ENCODE data around the gene TTLL7.
"Not testable (repeated sequence)": the region's sequence is repeated elsewhere in the genome, so short reads cannot be mapped to it uniquely, and the experiment has no call there.

TTLL7 gene

GRCh38 chr1:83999316-83999819, 436 bp upstream of the TTLL7 start:
- peak in 27 of 42 donors; percentile 79 to 94 (median 87) for DNase-seq

GRCh38 chr1:83998205-83998497, 781 bp downstream of the TTLL7 start:
- peak in 1 of 42 donors; percentile 6 for DNase-seq
- intact Hi-C loops (cut with DNase I) = loop anchor here (5.0 to 10.0 kb wide), 3 partner anchors 36 to 127 kb away; no protein-coding TSS in a partner anchor

More at GRCh38 chr1:83999316-83999819, 436 bp upstream of the TTLL7 start:
- intact Hi-C loops (cut with DNase I) = loop anchor here (5.0 to 10.0 kb wide), 3 partner anchors 37 to 125 kb away; no protein-coding TSS in a partner anchor

- no peak for DNase-seq
- intact Hi-C loops (cut with DNase I) = loop anchor here (5.0 to 10.0 kb wide), 3 partner anchors 35 to 127 kb away; no protein-coding TSS in a partner anchor
These were observed 1.3 kb downstream of the TTLL7 start for GRCh38 chr1:83997631-83998030.

GRCh38 chr1:83996621-83997020, 2.3 kb downstream of the TTLL7 start:
- DNase-seq = no peak
- intact Hi-C loops (cut with DNase I) = loop anchor here (5.0 to 10.0 kb wide), 3 partner anchors 34 to 128 kb away; no protein-coding TSS in a partner anchor

- DNase-seq = no peak
- intact Hi-C loops (cut with DNase I) = loop anchor here (5.0 to 10.0 kb wide), 3 partner anchors 34 to 129 kb away; no protein-coding TSS in a partner anchor
These were observed 2.7 kb downstream of the TTLL7 start for GRCh38 chr1:83996191-83996590.

- intact Hi-C loops (cut with DNase I) = loop anchor here (5.0 to 10.0 kb wide), 3 partner anchors 33 to 129 kb away; no protein-coding TSS in a partner anchor
- DNase-seq = no peak
These were observed 3.3 kb downstream of the TTLL7 start for GRCh38 chr1:83995649-83996048.

GRCh38 chr1:83994111-83994510, 4.8 kb downstream of the TTLL7 start:
- intact Hi-C loops (cut with DNase I) = loop anchor here (10.0 kb wide), 2 partner anchors 59 to 131 kb away; no protein-coding TSS in a partner anchor
- no peak for DNase-seq

- no peak for DNase-seq
- intact Hi-C loops (cut with DNase I) = loop anchor here (10.0 kb wide), 2 partner anchors 56 to 134 kb away; no protein-coding TSS in a partner anchor
These were observed 8.2 kb downstream of the TTLL7 start for GRCh38 chr1:83990734-83991133.

- no peak for DNase-seq
- intact Hi-C loops (cut with DNase I) = no loop called here
These were observed 13.9 kb downstream of the TTLL7 start for GRCh38 chr1:83985048-83985447.

- DNase-seq; intact Hi-C loops (cut with DNase I): not testable (repeated sequence)
These were observed 15.0 kb downstream of the TTLL7 start for GRCh38 chr1:83983918-83984317.

GRCh38 chr1:83978056-83978455, 20.9 kb downstream of the TTLL7 start:
- DNase-seq = no peak
- intact Hi-C loops (cut with DNase I) = no loop called here

GRCh38 chr1:83976920-83977319, 22.0 kb downstream of the TTLL7 start:
- no peak for DNase-seq
- intact Hi-C loops (cut with DNase I) = no loop called here

- DNase-seq = no peak
- intact Hi-C loops (cut with DNase I) = no loop called here
These were observed 28.1 kb downstream of the TTLL7 start for GRCh38 chr1:83970802-83971201.

- intact Hi-C loops (cut with DNase I) = no loop called here
- DNase-seq = no peak
These were observed 28.8 kb downstream of the TTLL7 start for GRCh38 chr1:83970114-83970513.

- intact Hi-C loops (cut with DNase I) = no loop called here
- DNase-seq = no peak
These were observed 31.6 kb downstream of the TTLL7 start for GRCh38 chr1:83967336-83967735.

- intact Hi-C loops (cut with DNase I) = loop anchor here (5.0 kb wide), 1 partner anchor 33 kb away; the partner anchor contains the start of gene TTLL7
- no peak for DNase-seq
These were observed 34.8 kb downstream of the TTLL7 start for GRCh38 chr1:83964153-83964552.

GRCh38 chr1:83961571-83962295, 37.2 kb downstream of the TTLL7 start:
- peak in 1 of 42 donors; percentile 52 for DNase-seq
- intact Hi-C loops (cut with DNase I) = loop anchor here (5.0 kb wide), 1 partner anchor 36 kb away; the partner anchor contains the start of gene TTLL7

- peak in 18 of 42 donors; percentile 8 to 73 (median 38) for DNase-seq
- intact Hi-C loops (cut with DNase I) = loop anchor here (5.0 kb wide), 1 partner anchor 37 kb away; the partner anchor contains the start of gene TTLL7
These were observed 38.2 kb downstream of the TTLL7 start for GRCh38 chr1:83960669-83961277.

GRCh38 chr1:83959824-83960498, 39.0 kb downstream of the TTLL7 start:
- DNase-seq = no peak
- intact Hi-C loops (cut with DNase I) = loop anchor here (5.0 kb wide), 1 partner anchor 37 kb away; the partner anchor contains the start of gene TTLL7

Data from head of caudate nucleus (tissue), 42 donors.